GM18508 (cell line): ENCODE measurements around the gene LILRA1.
"Not testable (repeated sequence)": the region's sequence is repeated elsewhere in the genome, so short reads cannot be mapped to it uniquely, and the experiment has no call there.

Experiments
- ATAC-seq: cut with Tn5 transposase; IDR thresholded peaks from one replicate; pipeline ENCODE4 v1.9.1; 2021; ENCODE audit warnings: moderate number of reproducible peaks; ENCODE audit not compliant: insufficient read depth, unreplicated experiment

LILRA1 gene

DNA sequence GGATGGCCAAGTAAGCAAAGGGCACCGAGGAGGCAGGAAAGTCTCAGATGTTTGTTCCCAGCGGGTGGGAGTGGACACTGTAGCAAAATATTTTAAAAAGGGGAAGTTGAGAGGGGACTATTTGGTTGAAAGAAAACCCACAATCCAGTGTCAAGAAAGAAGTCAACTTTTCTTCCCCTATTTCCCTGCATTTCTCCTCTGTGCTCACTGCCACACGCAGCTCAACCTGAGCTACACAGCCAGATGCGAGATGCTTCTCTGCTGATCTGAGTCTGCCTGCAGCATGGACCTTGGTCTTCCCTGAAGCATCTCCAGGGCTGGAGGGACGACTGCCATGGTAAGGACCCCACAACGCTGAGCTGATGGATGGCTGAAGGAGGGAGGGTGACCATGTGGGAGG lies at the start of gene LILRA1:
LILRA1 (plus strand) TSS at position 188 of the 400 bp plus-strand sequence. CDS start 613 bp downstream, outside the sequence.
- ATAC-seq, result not testable (repeated sequence)

DNA sequence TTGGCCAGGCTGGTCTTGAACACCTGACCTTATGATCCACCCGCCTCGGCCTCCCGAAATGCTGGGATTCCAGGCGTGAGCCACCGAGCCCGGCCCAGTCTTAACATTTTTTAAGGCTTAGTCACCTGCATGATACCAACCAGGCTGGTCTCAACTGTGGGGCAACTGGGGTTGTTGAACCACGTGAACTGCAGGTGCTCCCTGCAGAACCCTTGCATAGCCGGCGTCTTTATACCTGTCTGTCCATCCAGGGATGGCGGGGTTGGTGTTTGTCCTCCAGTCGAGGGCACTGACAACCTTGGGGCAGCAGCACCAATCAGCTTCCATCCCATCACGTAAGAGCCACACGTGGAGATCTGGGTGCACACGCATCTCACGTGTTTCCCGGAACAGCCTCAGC lies 44.6 kb upstream of the LILRA1 start:
- ATAC-seq, result no peak

DNA sequence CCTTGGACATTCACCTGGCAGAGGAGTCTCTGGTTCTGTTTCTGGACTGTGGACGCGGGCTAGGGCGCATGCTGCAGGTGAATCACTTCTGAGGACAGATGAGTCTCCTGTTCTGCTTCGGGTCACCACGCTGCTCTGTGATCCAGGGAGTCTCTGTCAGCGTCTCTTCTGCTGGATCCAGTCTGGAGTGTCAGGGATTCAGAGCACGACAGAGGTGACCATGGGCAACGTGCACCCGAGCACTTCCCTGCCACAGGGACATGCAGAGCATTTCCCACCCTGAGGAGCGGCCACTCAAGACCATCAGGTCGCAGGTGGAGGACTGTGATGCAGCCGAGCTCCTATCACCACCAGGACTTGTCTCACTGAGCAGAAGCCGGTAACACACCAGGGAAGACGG lies 44.2 kb upstream of the LILRA1 start:
- ATAC-seq, result no peak

DNA sequence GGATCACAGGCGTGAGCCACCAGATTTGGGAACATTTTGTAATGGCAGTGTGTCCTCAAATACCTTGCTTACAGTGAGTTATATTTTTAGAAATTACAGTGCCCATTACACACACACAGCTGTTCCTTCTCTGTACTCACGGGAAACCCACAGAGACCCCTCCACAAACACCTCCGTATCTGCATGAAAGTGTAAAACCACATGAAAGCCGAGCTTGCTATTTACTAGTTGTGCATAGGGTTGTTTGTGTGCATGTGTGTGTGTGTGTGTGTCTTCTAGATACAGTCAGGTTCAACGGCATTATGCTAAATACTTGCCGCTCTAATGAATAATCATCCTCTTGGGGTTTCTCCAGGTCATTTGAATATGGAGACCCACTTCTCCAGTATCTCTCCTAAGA lies 42.1 kb upstream of the LILRA1 start:
- no peak for ATAC-seq

DNA sequence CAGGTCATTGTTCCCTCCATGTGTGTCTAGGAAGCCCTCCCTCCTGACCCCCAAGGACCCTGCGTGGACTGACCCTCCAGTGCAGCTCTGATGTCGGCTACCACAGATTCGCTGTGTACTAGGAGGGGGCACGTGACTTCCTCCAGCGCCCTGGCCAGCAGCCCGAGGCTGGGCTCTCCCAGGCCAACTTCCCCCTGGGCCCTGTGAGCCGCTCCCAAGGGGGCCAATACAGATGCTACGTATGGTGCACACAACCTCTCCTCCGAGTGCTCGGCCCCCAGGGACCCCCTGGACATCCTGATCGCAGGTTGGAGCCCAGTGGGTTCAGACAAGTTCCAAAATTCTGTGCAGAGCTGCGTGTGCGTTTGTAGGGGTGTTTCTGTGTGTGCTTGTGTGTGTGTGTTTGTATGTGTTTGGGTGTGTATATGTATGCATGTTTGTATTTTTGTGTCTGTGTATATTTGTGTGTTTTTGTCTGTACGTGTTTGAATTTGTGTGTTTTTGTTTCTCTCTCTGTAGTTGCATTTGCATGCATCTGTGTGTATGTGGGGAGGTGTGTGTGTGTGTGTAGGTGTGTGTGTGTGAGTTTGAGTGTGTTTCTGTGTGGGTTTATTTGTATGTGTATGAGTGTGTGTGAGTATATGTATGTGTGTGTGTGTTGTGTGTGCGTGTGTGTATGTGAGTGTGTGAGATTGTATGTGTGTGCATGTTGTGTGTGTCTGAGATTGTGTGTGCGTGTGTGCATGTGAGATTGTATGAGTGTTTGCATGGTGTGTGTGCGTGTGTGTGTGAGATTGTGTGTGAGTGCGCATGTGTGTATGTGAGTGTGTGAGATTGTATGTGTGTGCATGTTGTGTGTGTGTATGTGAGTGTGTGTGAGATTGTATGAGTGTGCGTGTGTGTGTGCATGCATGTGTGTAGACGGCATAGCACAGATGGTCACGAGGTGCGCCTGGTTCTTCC lies 41.2 kb upstream of the LILRA1 start:
- no peak for ATAC-seq

DNA sequence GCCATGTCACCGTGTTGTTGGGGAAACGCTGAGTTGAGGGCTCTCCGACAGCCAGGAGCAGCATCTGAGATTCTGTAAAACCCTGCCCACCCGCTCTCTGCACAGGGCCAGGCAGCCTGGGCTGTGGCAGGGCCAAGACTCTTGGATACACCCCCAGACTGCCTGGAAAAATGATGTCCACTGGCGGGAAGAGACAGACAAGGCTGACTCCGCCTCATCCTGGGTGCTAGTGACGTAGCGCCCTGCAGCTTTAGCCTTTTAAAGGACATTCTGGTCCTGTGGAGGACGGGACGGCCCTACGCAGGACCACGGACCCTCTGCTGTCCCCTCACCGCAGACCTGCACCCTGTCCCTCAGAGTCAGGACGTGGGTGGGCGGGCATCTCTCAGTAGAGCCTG lies 40.5 kb upstream of the LILRA1 start:
- ATAC-seq, result no peak

DNA sequence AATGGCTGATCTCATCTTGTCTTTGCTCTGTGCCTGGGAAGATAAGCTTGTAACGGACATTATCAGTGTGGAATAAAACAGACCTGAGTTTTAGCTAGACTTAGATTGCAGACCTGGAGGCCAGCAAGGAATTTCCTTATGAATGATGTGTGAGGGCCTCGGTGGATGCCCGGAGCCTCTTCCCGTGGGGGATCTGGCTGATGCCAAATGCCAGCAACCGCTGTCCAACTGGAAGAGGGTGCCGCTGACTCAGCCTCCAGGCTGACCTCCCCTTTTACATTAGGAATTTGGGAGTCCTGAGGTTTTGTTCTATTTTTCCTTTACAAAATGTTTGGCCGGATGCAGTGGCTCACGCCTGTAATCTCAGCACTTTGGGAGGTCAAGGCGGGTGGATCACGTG lies 39.4 kb upstream of the LILRA1 start:
- ATAC-seq, result no peak

DNA sequence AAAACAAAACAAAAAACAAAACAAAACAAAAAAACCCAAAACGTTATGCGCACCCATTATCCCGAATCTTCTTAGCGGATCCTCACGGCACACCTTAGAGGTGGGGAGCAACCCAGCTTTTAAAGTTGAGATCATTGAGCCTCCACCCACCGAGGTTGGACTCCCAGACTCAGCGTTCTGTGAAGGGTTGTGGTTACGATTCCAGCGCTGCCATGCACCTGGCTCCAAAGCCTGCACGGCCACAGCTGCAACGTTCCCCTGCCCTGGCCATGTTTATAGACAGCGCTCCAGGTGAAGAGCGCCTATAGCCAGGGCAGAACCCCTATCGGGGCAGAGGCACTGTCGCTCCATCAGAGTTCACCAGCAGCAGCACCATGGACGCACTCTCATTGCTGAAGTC lies 38.5 kb upstream of the LILRA1 start:
- ATAC-seq, result no peak

DNA sequence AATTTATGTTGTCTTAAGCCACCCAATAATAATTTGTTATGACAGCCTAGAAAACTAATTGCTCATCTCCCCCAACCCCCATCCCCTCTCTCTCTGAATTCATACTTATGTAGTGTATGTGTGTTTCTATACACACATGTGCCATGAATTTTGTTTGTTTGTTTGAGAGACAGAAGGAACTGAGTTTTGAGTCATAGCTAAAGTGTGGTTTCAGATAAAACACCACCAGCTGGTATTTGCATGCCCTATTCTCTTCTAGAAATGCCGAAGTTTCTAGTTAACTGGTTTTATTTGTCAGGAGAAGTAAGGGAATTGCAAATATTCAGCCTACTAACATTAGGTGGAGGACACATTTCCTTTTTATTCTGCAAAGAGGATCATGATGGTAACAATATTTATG lies 37.2 kb upstream of the LILRA1 start:
- no peak for ATAC-seq

DNA sequence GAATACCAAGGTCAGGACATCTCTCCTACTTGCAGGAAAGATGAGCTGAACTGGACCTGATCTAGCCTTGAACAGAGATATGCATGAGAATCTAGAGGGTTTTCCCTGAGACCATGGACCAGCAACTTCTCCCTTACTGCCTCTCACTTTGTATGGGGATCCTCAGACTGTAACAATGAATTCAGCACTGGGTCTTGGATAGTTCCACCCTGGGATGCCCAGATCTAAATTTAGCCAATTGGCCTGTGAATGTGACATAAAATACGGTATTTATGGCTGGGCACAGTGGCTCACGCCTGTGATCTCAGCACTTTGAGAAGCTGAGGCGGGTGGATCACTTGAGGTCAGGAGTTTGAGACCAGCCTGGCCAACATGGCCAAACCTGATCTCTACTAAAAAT lies 35.1 kb upstream of the LILRA1 start:
- no peak for ATAC-seq

DNA sequence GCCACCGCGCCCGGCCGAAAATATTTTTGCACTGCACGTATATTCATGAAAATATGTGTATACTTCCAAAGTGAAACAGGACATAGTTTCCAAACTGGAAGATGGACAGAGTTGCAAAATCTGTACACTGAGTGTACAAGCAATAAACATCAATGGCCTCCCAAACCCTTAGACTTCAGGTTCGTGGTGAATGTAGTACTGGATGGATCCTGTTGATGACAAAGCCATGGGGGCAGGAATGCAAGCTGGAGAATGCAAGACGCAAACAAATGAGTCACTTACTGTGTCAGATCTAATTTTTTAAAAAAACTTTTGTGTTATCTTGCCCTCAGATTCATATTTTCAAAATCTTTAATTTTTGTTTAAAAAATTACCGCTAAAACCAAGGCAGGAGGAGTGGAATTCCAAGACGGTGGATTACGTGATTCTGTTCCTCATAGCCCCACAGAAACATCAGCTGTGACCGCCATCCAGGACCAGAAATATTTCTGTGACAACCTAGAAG lies 32.5 kb upstream of the LILRA1 start:
- ATAC-seq, result no peak

DNA sequence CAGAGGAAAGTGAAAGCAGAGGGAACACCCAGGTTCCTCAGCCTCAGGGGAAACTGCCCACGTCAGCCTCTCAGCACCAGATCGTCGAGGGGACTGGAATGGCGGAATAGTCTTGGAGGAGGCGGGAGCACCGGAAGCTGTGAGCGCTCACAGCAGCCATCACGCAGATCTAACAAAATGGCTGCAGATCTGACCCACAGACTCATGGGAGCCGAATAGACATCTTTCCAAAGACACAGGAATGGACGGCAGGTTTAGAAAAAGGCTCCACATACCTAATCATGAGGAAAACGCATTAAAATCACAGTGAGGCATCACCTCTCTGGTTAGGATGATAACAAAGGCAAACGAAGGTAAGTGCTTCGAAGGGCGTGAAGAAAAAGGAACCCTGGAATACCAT lies 31.6 kb upstream of the LILRA1 start:
- no peak for ATAC-seq

DNA sequence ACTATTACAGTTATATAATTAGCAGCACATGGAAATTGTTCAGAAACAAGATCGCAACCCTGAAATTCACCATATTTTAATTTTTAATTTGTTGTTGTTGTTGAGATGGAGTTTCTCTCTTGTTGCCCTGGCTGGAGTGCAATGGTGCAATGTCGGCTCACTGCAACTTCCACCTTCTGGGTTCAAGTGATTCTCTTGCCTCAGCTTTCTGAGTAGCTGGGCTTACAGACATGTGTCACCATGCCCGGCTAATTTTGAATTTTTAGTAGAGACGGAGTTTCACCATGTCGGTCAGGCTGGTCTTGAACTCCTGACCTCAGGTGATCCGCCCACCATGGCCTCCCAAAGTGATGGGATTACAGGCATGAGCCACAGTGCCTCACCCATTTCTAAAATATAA lies 30.2 kb upstream of the LILRA1 start:
- ATAC-seq, result not testable (repeated sequence)

DNA sequence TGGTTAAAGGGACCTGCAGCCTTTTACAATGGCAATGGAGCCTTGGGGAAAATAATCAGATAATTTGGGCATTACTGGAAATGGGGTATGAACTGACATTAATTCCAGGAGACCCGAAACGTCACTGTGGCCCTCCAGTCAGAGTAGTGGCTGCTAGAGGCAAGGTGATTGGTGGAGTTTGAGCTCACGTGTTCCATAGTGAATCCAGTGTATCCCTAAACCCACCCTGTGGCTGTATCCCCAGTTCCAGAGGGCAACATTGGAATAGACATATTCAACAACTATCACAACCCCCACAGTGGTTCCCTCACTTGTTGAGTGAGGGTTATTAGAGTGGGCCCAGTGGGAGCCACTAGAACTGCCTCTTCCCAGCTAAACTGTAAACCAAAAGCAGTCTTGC lies 23.1 kb upstream of the LILRA1 start:
- ATAC-seq, result no peak

DNA sequence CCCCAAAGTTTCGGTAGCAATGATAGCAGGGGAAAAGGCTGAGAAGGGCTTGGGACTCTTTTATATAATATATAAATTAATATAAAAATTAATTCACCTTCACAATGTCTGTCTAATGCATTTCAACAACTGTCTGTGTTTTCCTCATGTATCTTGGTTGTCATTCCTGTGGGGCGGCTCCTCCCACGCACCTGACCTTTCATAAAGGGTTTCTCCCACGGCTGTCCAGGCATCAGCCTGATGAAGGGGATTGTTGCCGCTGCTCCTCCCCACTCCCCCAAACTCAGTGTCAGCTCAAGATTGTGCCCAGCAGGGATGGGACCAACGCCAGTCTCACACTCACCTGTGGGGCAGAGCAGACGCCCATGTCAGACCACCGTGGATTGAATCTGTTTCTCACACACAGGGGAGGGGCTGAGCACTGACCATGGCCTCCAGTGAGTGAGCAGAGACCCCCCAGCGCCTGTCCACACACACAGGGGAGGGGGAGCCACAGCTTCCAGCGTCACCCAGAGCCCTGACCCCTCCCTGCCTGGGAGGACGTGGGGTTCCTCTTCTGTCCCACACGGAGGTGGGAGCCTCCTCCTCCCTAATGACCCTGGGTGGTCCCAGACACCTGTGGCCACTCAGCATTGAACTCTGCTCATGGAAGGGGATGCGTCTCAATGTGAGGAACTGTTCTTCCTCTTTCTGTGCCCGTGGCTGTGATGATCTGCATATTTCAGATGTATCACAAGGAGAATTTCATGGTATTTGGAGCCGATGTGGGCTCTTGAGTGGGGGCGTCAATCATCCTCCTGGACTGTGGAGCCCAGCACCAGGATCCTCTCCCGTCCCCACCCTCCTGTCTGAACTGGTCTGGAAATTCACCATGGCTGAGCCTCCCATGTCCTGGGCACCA lies 21.5 kb upstream of the LILRA1 start:
- ATAC-seq, result not testable (repeated sequence)

DNA sequence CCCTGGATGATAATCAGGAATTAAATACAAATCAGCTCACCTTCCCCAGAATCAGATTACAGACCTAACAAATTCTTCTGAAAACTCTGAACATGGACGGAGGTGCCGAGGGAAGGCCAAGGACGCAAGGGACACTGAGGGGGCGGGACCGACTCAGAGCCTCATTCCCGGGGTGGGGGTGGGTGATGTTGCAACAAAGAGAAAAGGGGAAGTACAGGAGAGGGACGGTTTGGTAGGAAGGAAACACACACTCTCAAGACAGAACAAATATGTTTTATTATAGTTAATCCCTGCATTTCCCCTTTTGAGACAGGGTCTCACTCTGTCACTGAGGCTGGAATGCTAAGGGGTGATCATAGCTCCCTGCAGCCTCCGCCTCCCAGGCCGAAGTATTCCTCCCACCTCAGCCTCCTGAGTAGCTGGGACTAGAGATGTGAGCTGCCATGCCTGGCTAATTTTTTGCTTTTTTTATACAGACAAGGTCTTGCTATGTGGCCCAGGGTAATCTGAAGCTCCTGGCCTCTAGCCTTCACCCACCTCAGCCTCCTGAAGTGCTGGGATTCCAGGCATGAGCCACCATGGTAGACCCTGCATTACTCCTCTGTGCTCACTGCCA lies 20.6 kb upstream of the LILRA1 start:
- no peak for ATAC-seq

DNA sequence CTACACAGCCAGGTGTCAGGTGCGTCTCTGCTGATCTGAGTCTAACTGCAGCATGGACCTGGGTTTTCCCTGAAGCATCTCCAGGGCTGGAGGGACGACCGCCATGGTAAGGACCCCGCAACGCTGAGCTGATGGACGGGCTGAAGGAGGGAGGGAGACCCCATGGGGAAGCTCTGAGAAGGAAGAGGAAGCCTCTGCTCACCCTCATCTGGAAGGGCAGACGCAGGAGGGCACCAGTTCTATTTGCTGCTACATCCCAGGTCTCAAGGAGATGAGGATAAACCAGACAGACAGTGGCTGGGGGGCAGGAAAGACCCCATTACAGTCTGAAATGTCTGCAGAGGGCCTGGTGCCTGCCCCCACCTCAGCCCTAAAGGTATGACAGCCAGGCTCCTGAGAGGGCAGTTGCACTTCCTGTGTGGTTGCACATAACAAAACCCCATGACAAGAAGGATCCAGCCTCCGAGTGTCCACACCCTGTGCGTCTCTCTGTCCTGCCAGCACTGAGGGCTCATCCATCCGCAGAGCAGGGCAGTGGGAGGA lies 20.0 kb upstream of the LILRA1 start, which contains the start of gene LILRA2:
LILRA2 (plus strand) TSS at position 461 of the 543 bp plus-strand sequence. CDS start 89 bp downstream, outside the sequence.
- ATAC-seq, result no peak

DNA sequence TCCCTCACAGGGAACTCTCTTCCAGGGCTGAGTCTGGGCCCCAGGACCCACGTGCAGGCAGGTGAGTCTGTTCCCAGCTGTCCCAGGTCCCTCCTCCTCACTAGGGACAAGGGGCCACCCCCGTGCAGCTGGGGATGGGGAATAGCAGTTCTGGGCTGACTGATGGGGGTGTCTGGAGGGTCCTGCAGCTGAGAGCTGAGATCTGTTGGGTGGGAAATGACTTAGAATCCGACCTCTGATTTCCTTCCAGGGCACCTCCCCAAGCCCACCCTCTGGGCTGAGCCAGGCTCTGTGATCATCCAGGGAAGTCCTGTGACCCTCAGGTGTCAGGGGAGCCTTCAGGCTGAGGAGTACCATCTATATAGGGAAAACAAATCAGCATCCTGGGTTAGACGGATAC lies 19.4 kb upstream of the LILRA1 start:
- no peak for ATAC-seq

DNA sequence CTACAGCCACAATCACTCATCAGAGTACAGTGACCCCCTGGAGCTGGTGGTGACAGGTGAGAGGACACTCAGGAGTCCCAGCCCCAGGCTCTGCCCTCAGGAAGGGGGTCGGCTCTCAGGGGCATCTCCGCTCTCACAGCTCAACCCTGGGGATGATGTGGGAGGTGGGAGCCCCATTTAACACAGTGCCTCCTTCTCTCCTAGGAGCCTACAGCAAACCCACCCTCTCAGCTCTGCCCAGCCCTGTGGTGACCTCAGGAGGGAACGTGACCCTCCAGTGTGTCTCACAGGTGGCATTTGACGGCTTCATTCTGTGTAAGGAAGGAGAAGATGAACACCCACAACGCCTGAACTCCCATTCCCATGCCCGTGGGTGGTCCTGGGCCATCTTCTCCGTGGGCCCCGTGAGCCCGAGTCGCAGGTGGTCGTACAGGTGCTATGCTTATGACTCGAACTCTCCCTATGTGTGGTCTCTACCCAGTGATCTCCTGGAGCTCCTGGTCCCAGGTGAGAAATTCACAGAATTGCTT lies 18.8 kb upstream of the LILRA1 start:
- ATAC-seq, result no peak

DNA sequence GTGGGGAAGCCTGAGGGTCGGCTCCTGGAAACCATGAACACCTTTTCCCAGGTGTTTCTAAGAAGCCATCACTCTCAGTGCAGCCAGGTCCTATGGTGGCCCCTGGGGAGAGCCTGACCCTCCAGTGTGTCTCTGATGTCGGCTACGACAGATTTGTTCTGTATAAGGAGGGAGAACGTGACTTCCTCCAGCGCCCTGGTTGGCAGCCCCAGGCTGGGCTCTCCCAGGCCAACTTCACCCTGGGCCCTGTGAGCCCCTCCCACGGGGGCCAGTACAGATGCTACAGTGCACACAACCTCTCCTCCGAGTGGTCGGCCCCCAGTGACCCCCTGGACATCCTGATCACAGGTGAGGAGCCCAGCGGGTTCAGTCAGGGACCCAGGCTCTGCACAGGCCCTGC lies 18.2 kb upstream of the LILRA1 start:
- not testable (repeated sequence) for ATAC-seq
